DOHH2 (cell line): ENCODE results near the gene ACVR1B.

Source experiments
- EZH2phosphoT487 ChIP-seq: fragments of 200-600 bp; sonication (generic); IDR thresholded peaks from 2 replicates; pipeline ENCODE4 v1.6.1; 2017; ENCODE audit warnings: borderline replicate concordance, mild to moderate bottlenecking, antibody characterized with exemption, low read length, moderate library complexity, mixed read lengths
- TF ChIP-seq, protein P1 (sequence below): fragments of 200-600 bp; sonication (generic); IDR thresholded peaks from one replicate; pipeline ENCODE4 v1.5.1; 2014; ENCODE audit warnings: antibody characterized with exemption, mild to moderate bottlenecking, low read depth, low read length; ENCODE audit not compliant: poor library complexity, severe bottlenecking

DNA sequence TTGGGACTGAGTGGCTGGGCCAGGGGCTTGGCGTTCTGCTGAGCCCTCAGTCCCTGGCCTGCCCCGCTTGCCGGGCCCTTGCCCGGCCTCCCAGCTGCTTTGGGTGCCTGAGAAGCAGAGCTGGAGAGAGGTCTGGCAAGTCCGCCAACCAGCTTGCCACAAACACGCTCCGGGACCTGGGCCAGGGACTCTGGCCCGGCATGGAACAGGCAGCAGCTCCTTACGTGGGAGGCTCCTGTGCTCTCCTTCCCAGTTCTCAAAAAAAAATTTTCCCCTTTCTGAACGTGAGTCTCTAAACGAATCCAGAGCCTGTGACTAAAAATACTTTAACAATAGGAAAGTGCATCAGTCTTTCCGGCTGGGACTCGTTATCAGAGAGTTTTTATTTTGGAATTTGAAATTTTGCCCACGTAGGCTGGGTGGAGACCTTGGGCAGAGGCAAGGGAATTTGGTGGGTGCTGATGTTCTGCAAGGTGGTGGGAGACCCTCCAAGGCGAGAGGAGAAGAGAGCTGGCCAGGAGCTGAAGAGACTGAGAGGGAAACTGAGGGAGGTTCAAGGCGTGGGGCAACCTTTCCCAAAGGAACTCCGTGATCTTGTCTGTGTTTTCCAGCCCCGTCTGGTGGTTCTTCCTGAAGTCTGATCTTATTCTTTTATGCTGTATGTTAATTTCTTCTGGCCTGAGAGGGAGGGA, 92.9 kb downstream of the ACVR1B start:
- TF ChIP-seq, protein P1, sequence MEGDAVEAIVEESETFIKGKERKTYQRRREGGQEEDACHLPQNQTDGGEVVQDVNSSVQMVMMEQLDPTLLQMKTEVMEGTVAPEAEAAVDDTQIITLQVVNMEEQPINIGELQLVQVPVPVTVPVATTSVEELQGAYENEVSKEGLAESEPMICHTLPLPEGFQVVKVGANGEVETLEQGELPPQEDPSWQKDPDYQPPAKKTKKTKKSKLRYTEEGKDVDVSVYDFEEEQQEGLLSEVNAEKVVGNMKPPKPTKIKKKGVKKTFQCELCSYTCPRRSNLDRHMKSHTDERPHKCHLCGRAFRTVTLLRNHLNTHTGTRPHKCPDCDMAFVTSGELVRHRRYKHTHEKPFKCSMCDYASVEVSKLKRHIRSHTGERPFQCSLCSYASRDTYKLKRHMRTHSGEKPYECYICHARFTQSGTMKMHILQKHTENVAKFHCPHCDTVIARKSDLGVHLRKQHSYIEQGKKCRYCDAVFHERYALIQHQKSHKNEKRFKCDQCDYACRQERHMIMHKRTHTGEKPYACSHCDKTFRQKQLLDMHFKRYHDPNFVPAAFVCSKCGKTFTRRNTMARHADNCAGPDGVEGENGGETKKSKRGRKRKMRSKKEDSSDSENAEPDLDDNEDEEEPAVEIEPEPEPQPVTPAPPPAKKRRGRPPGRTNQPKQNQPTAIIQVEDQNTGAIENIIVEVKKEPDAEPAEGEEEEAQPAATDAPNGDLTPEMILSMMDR: no peak
- TF ChIP-seq EZH2phosphoT487: no peak
